ENCODE measurements around the gene RTRAF.

- TF ChIP-seq ATF3 (CRISPR knock-in tag; conservative IDR thresholded peaks at IDR 0.05) = no peak
- TF ChIP-seq CTCF (IDR thresholded peaks at IDR 0.05) = no peak
Observed at GRCh38 chr14:52020866-52021717, 31.7 kb downstream of the RTRAF start.

Data from WTC11 (cell line).